ENCODE results near the gene MYO1F. TPM values are rescaled to one million over a fixed set of nuclear protein-coding genes. Genes with fewer than 3 reads are reported as not detected.
"Not testable (repeated sequence)": the region's sequence is repeated elsewhere in the genome, so short reads cannot be mapped to it uniquely, and the experiment has no call there.

The MYO1F gene
- total RNA-seq, result 9.5 TPM

GRCh38 chr19:8577247-8577646, at the start of gene MYO1F:
MYO1F (minus strand) TSS chr19:8577442; CDS start chr19:8577309, 133 bp downstream.
- ATAC-seq (peak; percentile 26), DNase-seq (ENCODE audit: low spot score) (no peak)

GRCh38 chr19:8626842-8627241, 49.6 kb upstream of the MYO1F start:
- no peak for ATAC-seq

GRCh38 chr19:8622886-8623285, 45.6 kb upstream of the MYO1F start:
- not testable (repeated sequence) for DNase-seq (ENCODE audit: low spot score)
- peak; percentile 43 for ATAC-seq

More at GRCh38 chr19:8626842-8627241, 49.6 kb upstream of the MYO1F start:
- no peak for DNase-seq (ENCODE audit: low spot score)

GRCh38 chr19:8618751-8619150, 41.5 kb upstream of the MYO1F start:
- DNase-seq (ENCODE audit: low spot score) (no peak), ATAC-seq (no peak)

- ATAC-seq, result no peak
- no peak for DNase-seq (ENCODE audit: low spot score)
Measured at GRCh38 chr19:8617984-8618383, 40.7 kb upstream of the MYO1F start.

GRCh38 chr19:8617325-8617724, 40.1 kb upstream of the MYO1F start:
- not testable (repeated sequence) for ATAC-seq; DNase-seq (ENCODE audit: low spot score)

- ATAC-seq, result no peak
Measured at GRCh38 chr19:8616861-8617260, 39.6 kb upstream of the MYO1F start.

GRCh38 chr19:8615813-8616596, 38.8 kb upstream of the MYO1F start:
- DNase-seq (ENCODE audit: low spot score), result peak; percentile 68
- ATAC-seq, result peak; percentile 95

More at GRCh38 chr19:8616861-8617260, 39.6 kb upstream of the MYO1F start:
- DNase-seq (ENCODE audit: low spot score), result no peak

GRCh38 chr19:8615024-8615423, 37.8 kb upstream of the MYO1F start:
- DNase-seq (ENCODE audit: low spot score), result no peak
- no peak for ATAC-seq

GRCh38 chr19:8614455-8614854, 37.2 kb upstream of the MYO1F start:
- ATAC-seq, result no peak
- DNase-seq (ENCODE audit: low spot score), result no peak

GRCh38 chr19:8612807-8613171, 35.5 kb upstream of the MYO1F start:
- ATAC-seq (no peak), DNase-seq (ENCODE audit: low spot score) (no peak)

GRCh38 chr19:8611877-8612806, 34.9 kb upstream of the MYO1F start:
- ATAC-seq, result no peak
- DNase-seq (ENCODE audit: low spot score), result no peak

- ATAC-seq, result no peak
- DNase-seq (ENCODE audit: low spot score), result no peak
Measured at GRCh38 chr19:8611391-8611876, 34.2 kb upstream of the MYO1F start.

GRCh38 chr19:8610936-8611300, 33.7 kb upstream of the MYO1F start:
- DNase-seq (ENCODE audit: low spot score) (no peak), ATAC-seq (no peak)

GRCh38 chr19:8610041-8610935, 33.0 kb upstream of the MYO1F start, which contains the start of gene ADAMTS10:
ADAMTS10 (minus strand) TSS chr19:8610715; CDS start chr19:8605710, 5,005 bp downstream.
- peak; percentile 46 for ATAC-seq
- DNase-seq (ENCODE audit: low spot score), result peak; percentile 55

- DNase-seq (ENCODE audit: low spot score) (peak; percentile 70), ATAC-seq (peak; percentile 73)
Measured at GRCh38 chr19:8609279-8610040, 32.2 kb upstream of the MYO1F start.

- no peak for ATAC-seq
- no peak for DNase-seq (ENCODE audit: low spot score)
Measured at GRCh38 chr19:8608941-8609278, 31.7 kb upstream of the MYO1F start.

GRCh38 chr19:8607386-8607785, 30.1 kb upstream of the MYO1F start:
- ATAC-seq (peak; percentile 57), DNase-seq (ENCODE audit: low spot score) (peak; percentile 56)

- ATAC-seq (no peak), DNase-seq (ENCODE audit: low spot score) (no peak)
Measured at GRCh38 chr19:8605514-8605913, 28.3 kb upstream of the MYO1F start.

GRCh38 chr19:8601796-8602195, 24.6 kb upstream of the MYO1F start:
- peak; percentile 91 for ATAC-seq
- peak; percentile 76 for DNase-seq (ENCODE audit: low spot score)

Data from left lobe of liver (tissue), 2 donors.